K562 (cell line): Measurements from ENCODE around the gene POLR2J. TPM values are rescaled to one million over a fixed set of nuclear protein-coding genes. Genes with fewer than 3 reads are reported as not detected.

Experiments
- ATAC-seq: fragments of 200-7000 bp; cut with Tn5 transposase; 3 replicates; pipeline ENCODE4 v1.9.1; 2020; ENCODE audit warnings: moderate library complexity
- BruUV-seq: library from RNA; stranded (reverse); fragments of 400-500 nt; replicated peaks from 2 replicates; lab custom pipeline; 2021; lab: Mats Ljungman, UMichigan
- CTCF ChIA-PET: fragments of 300-600 bp; formaldehyde crosslinking; extraction: SDS; loops from one replicate; lab custom pipeline; 2021; ENCODE audit warnings: low intra/inter-chr PET ratio; lab: Yijun Ruan, JAX
- POLR2A ChIA-PET: fragments of 300-600, 350-650 bp; sonication (Branson Sonifier 250); formaldehyde crosslinking; extraction: SDS; loops from one replicate; lab custom pipeline; 2021; ENCODE audit warnings: antibody characterized with exemption, inconsistent platforms; lab: Yijun Ruan, JAX
- DNase-seq, 4 experiments: peaks; one replicate each; pipeline versions ENCODE4 v3.0.0 to v3.0.0-alpha.2; 2011 to 2018; ENCODE audit warnings: low spot score in 3 of 4, mixed read lengths in 3 of 4; ENCODE audit errors: extremely low read depth in 1 of 4
- FAIRE-seq: peaks from 2 replicates; lab custom pipeline; 2011; peaks lifted over from hg19 to GRCh38; lab: Jason Lieb, UNC
- H2AFZ ChIP-seq: 2 replicates; pipeline ENCODE4 v1.6.0; 2011; ENCODE audit warnings: low read depth, low read length, control low read depth, inconsistent platforms
- H3K27ac ChIP-seq: fragments of 200-600 bp; 3 replicates; pipeline ENCODE4 v1.8.0; 2011; ENCODE audit warnings: low read depth, mild to moderate bottlenecking, control low read depth, inconsistent platforms, low read length, moderate library complexity, mixed read lengths; ENCODE audit errors: extremely low read depth
- H3K27me3 ChIP-seq, 2 experiments: fragments of 300-600 bp in 1 of 2; 2 replicates in 1 of 2; 3 replicates in 1 of 2; pipeline versions ENCODE4 v1.6.0 to v1.8.0; 2011; ENCODE audit warnings: inconsistent platforms in 2 of 2, low read length in 2 of 2, mild to moderate bottlenecking in 1 of 2, mixed read lengths in 1 of 2, moderate library complexity in 1 of 2; ENCODE audit not compliant: control insufficient read depth in 2 of 2, insufficient read depth in 2 of 2
- H3K36me3 ChIP-seq: fragments of 300-600 bp; 3 replicates; pipeline ENCODE4 v1.8.0; 2011; ENCODE audit warnings: mild to moderate bottlenecking, low read length, inconsistent platforms; ENCODE audit not compliant: control insufficient read depth, insufficient read depth
- H3K4me1 ChIP-seq, 2 experiments: fragments of 200-600 bp in 1 of 2; replicated peaks in 1 of 2; 2 replicates in 1 of 2; 3 replicates in 1 of 2; pipeline versions ENCODE4 v1.5.1 to v1.8.0; 2011; ENCODE audit warnings: inconsistent platforms in 2 of 2, low read length in 2 of 2, mild to moderate bottlenecking in 1 of 2, mixed read lengths in 1 of 2, moderate library complexity in 1 of 2; ENCODE audit not compliant: control insufficient read depth in 2 of 2, insufficient read depth in 2 of 2
- H3K4me2 ChIP-seq: 2 replicates; pipeline ENCODE4 v1.6.1; 2011; ENCODE audit warnings: low read length, control low read depth, inconsistent platforms, mixed read lengths; ENCODE audit not compliant: insufficient read depth
- H3K4me3 ChIP-seq: fragments of 200-600 bp; sonication (generic), shearing (Covaris generic); 2 replicates; pipeline ENCODE4 v1.5.1; 2016; ENCODE audit warnings: control low read depth, inconsistent platforms
- H3K79me2 ChIP-seq: fragments of 200-600 bp; 3 replicates; pipeline ENCODE4 v1.8.0; 2011; ENCODE audit warnings: low read length, inconsistent platforms; ENCODE audit not compliant: control insufficient read depth, insufficient read depth
- H3K9ac ChIP-seq, 2 experiments: 2 replicates each; pipeline versions ENCODE4 v1.6.0 to v1.6.1; 2011; ENCODE audit warnings: low read depth in 2 of 2, low read length in 2 of 2, control low read depth in 1 of 2, inconsistent platforms in 1 of 2, mild to moderate bottlenecking in 1 of 2, mixed read lengths in 1 of 2; ENCODE audit not compliant: insufficient read depth in 1 of 2
- H3K9me1 ChIP-seq: one replicate; pipeline ENCODE4 v1.6.0; 2011; ENCODE audit warnings: inconsistent platforms, mild to moderate bottlenecking, low read length, moderate library complexity; ENCODE audit not compliant: control insufficient read depth, insufficient read depth
- H3K9me3 ChIP-seq: replicated peaks from 2 replicates; pipeline ENCODE4 v1.5.1; 2011; ENCODE audit warnings: low read depth, low read length, inconsistent platforms; ENCODE audit not compliant: control insufficient read depth, insufficient read depth
- H4K20me1 ChIP-seq: replicated peaks from 2 replicates; pipeline ENCODE4 v1.6.1; 2011; ENCODE audit warnings: low read length, inconsistent platforms, mixed read lengths; ENCODE audit not compliant: control insufficient read depth, insufficient read depth
- ATF1 ChIP-seq, 2 experiments: fragments of 450-650 bp in 1 of 2; IDR thresholded peaks; 2 replicates each; pipeline ENCODE4 v1.6.1; 2016; ENCODE audit warnings: missing compliant biosample characterization in 1 of 2, missing genetic modification characterization in 1 of 2
- CBX8 ChIP-seq: fragments of 200-600 bp; sonication (generic); IDR thresholded peaks from 2 replicates; pipeline ENCODE4 v1.6.1; 2012; ENCODE audit warnings: borderline replicate concordance, mixed run types, low read depth, mild to moderate bottlenecking, moderate library complexity, mixed read lengths, low read length, control low read depth, inconsistent platforms; ENCODE audit not compliant: poor library complexity, severe bottlenecking; ENCODE audit errors: extremely low read depth
- DMBX1 ChIP-seq: fragments of 250-450 bp; sonication (Bioruptor Pico); IDR thresholded peaks from 2 replicates; pipeline ENCODE4 v1.8.0; 2022; ENCODE audit warnings: inconsistent platforms, mild to moderate bottlenecking, moderate library complexity, borderline replicate concordance
- HBP1 ChIP-seq: fragments of 450-650 bp; formaldehyde crosslinking; IDR thresholded peaks from 2 replicates; pipeline ENCODE4 v1.4.0; 2022; ENCODE audit warnings: missing genetic modification characterization
- POLR2G ChIP-seq: fragments of 200-400 bp; formaldehyde crosslinking; IDR thresholded peaks from 2 replicates; pipeline ENCODE4 v1.6.1; 2017; ENCODE audit warnings: low read depth, mild to moderate bottlenecking, antibody characterized with exemption, low read length, moderate library complexity
- RBFOX2 ChIP-seq: fragments of 200-400 bp; formaldehyde crosslinking; IDR thresholded peaks from 2 replicates; pipeline ENCODE4 v1.6.1; 2017; ENCODE audit warnings: low read depth, mild to moderate bottlenecking, low read length, moderate library complexity
- RBM22 ChIP-seq: fragments of 200-400 bp; formaldehyde crosslinking; IDR thresholded peaks from 2 replicates; pipeline ENCODE4 v1.6.1; 2018; ENCODE audit warnings: low read length, low read depth; ENCODE audit not compliant: poor library complexity, severe bottlenecking
- ZNF197 ChIP-seq: fragments of 200-800 bp; sonication (Bioruptor generic); IDR thresholded peaks from 2 replicates; pipeline ENCODE4 v1.6.1; 2016; ENCODE audit warnings: low read depth, missing genetic modification characterization, missing compliant biosample characterization
- WGBS: fragments of 100-300 bp; shearing (Covaris generic); methylation state at CpG from one replicate; pipeline ENCODE4 v1.1.6; 2016; ENCODE audit warnings: low coverage, mixed read lengths; ENCODE audit not compliant: insufficient coverage; ENCODE audit errors: missing lambda C conversion rate; 5-methylcytosine and 5-hydroxymethylcytosine counted together
- in situ Hi-C: fragments of 300-500 bp; cut with MboI; formaldehyde crosslinking; loops from 4 replicates; pipeline ENCODE4 v1.15.0; 2018; ENCODE audit warnings: inconsistent platforms, mixed read lengths
- intact Hi-C: fragments of 100-400 bp; cut with micrococcal nuclease; formaldehyde crosslinking; loops from 2 replicates; pipeline ENCODE4 v1.14.2; 2022
- polyA plus RNA-seq, 8 experiments: library from polyadenylated mRNA; depleted of rRNA in 4 of 8; stranded (reverse) in 5 of 8; unstranded in 3 of 8; fragments of >200 nt; fragmentation: Nextera tagmentation in 2 of 8; fragmentation: Illumina TruSeq in 1 of 8; extraction: Ambion mirVana in 2 of 8; extraction: Trizol in 1 of 8; gene quantifications; 2 replicates each; pipeline versions ENCODE4 v1.2.1 to v1.2.3, GENCODE V29; 2011 to 2014; ENCODE audit warnings: inconsistent platforms in 1 of 8, missing spikeins in 1 of 8
- total RNA-seq, 7 experiments: library from RNA; depleted of rRNA in 6 of 7; stranded (reverse); fragments of >200 nt in 6 of 7; fragmentation: Illumina TruSeq in 2 of 7; extraction: Trizol in 2 of 7; gene quantifications; 2 replicates each; pipeline versions ENCODE4 v1.2.1 to v1.2.3, GENCODE V29; 2011 to 2021; ENCODE audit warnings: low replicate concordance in 1 of 7

Gene POLR2J
- total and polyA plus RNA-seq, 9 of the 15 experiments (the other 6 are each of a cell fraction or from before 2014, with no cell fraction given) = 32.3 to 220 (median 113) TPM

- no peak overlapping the region for H3K4me3 ChIP-seq
- FAIRE-seq (no peak), ATAC-seq (no peak), DNase-seq (no peak)
- H3K9me1 ChIP-seq = peaks cover 3% of the 10 kb centered on the region
- TF ChIP-seq HBP1 (CRISPR knock-in tag) (no peak), RBFOX2 (peak; percentile 35; the same call in 1 of the 2 replicates), ATF1 (CRISPR knock-in tag; IDR thresholded peaks at IDR 0.05) (no peak), ATF1 (tag; IDR thresholded peaks at IDR 0.05) (no peak), ZNF197 (CRISPR knock-in tag) (no peak), POLR2G (peak; percentile 42), CBX8 (no peak), RBM22 (peak; percentile 32), DMBX1 (CRISPR knock-in tag) (no peak)
- in situ Hi-C loops = loop anchor here (25.0 kb wide), 2 partner anchors 105 to 205 kb away; partner anchors contain the start of genes POLR2J2, POLR2J3, SPDYE2 and SPDYE2B
- ChIA-PET CTCF (no interaction called here), POLR2A (interaction anchor here (0.6 to 1.0 kb wide), 2 partner anchors 25 to 601 kb away, joined by 3 read pairs; no protein-coding TSS in a partner anchor)
- no TSS peak for BruUV-seq
- H3K27me3 ChIP-seq = no peaks in the 10 kb centered on the region
- H3K9ac ChIP-seq = peak overlapping the region in 1 of 2 experiments; percentile 37; a peak in 1 of 4 replicates
- H2AFZ ChIP-seq = no peak overlapping the region
- WGBS = 95% methylated on average over 35 of the region's 40 CpGs
- H4K20me1 ChIP-seq = no peaks in the 10 kb centered on the region
- peaks cover 12% of the 10 kb centered on the region for H3K79me2 ChIP-seq
- peaks cover 0 to 29% of the 10 kb centered on the region in 2 experiments; a peak in 3 of 5 replicates for H3K4me1 ChIP-seq
- H3K4me2 ChIP-seq = no peak overlapping the region
- H3K27ac ChIP-seq = no peak overlapping the region; the same call in 2 of the 3 replicates
- no peaks in the 10 kb centered on the region for H3K9me3 ChIP-seq
- peaks cover 43% of the 10 kb centered on the region; the same call in 2 of the 3 replicates for H3K36me3 ChIP-seq
- intact Hi-C loops = no loop called here
Observed at GRCh38 chr7:102457352-102457924, 21.3 kb downstream of the POLR2J start.
